Measurements from ENCODE around the gene HTT.

HTT gene

DNA sequence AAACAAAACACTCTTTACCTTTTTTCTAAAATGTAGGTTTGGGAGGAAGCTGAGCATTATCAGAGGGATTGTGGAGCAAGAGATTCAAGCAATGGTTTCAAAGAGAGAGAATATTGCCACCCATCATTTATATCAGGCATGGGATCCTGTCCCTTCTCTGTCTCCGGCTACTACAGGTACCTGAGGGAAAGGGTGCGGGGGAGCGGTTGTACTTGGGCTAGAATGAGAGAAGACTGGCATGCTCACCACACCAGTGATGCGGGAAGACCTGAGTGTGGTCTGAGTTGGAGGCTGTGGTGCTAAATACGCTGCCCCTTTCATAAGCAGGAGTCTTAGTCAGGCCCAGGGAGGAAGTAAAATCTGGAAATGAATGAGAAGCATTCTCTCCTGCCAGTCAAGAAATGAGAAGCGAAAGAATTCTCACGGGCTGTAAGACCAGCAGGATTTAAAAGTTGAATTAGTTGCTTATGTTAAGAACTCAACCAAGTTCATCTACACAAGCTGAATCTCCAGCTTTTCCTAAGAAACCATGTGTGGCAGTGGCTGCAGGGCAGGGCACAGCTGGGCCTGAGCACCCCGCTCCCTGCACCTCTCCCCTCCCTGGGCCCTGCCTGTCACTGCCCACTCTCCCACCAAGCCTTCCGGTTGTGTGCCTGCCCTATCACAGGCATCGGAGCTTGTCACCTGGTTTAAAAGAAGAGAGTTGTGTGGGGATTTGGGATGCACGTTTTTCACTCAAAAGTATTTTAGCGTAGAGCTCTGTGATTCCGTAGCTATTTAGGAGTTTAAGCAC lies 149.7 kb downstream of the HTT start:
- DNase-seq, result no peak

DNA sequence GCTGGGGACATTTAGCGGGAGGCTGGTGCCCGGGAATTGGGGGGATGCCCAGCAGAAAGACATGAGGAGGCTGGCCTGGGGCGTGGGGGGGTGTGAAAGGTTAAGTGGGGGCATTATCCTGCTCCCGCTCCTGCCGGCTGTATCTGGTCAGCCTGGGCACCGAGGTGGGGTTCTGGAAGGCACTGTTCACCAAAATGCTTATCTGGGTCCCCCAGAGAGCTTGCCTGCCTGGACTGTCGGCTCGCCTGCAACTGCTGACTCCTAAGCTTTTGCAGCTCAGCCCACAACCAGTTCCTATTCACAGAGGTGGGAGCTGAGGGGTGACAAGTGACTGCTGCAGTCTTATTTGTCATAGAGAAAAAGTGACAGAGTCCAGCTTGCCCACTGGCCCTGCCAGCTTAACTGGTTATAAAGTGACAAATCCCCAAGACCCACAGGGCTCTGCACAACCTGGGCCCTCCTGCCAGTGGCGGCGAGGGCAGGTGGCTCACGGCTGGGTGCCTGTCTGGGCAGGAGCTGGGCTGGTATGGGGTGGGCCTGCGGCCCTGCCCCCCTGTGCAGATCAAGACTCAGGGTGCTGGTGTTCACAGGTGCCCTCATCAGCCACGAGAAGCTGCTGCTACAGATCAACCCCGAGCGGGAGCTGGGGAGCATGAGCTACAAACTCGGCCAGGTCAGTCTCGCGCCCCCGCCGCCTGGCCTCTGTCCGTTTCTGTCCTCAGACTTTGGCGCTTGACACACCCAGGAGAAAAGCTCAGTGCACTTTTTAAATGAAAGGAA lies 150.8 kb downstream of the HTT start:
- no peak for DNase-seq

DNA sequence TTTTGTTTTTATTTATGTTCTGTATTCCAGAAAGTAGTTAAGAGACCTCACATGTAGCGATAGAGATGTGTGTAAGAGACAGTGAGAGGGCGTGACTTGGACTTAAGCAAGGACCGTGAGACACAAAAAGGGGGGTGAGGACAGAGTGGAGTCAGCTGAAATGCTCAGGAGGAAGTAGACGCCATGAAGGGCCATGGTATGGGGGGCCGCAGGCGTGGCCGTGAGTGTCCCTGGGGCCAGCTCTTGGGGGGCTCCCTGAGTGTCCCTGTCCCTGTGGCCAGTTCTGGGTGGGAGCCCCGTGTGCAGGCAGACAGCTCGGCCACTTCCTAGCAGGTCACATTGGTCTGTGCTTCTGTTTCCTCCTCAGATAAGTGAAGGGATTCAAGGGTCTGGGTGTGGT lies 151.5 kb downstream of the HTT start:
- DNase-seq, result no peak

DNA sequence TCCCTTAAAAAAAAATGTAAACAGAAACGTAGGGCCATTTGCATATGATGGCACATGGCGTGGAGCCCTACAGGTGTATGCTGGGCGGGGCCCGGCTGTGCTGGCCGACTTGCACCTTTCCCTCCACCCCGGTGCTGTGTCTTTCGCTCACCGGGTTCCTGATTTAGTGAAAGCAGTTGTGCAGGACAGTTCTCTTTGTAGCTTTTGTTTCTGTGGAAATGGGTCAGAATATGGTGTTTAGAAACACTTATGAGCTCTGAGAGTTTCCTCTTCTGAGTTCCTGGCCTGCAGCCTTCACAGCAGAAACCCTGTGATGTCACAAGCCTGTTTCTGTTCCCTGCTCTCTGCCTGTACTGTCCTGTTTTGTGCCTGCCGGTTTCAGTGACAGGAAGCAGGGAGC lies 152.0 kb downstream of the HTT start:
- no peak for DNase-seq

DNA sequence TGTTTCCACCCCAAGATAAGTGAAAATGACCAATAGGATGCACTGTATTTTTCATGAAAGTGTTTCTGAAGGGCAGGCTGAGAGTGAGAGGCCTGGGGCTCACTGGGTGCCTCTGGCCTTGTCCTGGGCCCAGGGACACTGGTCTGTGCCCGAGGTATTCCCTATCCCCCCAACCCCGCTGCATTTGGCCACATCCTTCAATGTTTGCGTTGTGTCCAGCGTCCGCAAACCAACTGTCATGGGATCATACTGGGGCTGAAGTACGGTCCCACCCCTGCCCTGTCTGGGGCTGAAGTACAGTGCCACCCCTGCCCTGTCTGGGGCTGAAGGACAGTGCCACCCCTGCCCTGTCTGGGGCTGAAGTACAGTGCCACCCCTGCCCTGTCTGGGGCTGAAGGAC lies 152.5 kb downstream of the HTT start:
- no peak for DNase-seq

DNA sequence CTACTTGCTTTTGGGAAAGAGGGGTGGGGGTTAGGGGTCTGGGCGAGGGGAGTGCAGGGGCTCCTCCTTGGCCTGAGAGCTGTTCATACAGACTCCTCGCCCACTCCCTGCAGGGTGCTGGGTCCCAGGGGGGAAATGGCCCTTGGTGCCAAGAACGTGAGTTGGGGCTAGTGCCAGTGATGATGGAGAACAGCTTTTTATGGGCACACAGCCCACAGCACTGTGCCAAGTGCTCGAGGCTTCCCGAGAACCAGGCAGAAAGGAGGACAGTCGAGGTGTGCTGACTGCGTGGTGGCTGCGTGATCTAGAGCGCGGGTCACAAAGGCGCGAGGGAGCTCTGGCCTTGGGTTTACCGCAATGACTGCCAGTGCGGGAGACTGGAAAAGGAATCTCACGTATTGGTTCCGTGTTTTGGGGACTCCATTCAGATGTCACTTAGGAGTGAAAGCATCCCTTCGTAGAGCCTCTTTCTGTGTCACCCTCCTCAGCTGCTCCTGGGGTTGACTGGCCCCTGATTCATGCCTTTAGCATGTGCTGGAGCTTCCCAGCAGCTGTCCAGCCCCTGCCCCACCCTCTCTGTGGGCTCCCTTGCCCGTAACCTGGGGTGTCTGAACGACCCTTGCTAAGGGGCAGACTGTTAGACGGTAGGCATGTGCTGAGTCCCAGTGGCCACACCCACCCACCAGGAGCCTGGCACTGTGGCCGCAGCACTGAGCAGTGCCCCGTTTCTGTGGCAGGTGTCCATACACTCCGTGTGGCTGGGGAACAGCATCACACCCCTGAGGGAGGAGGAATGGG lies 153.6 kb downstream of the HTT start:
- DNase-seq, result no peak

DNA sequence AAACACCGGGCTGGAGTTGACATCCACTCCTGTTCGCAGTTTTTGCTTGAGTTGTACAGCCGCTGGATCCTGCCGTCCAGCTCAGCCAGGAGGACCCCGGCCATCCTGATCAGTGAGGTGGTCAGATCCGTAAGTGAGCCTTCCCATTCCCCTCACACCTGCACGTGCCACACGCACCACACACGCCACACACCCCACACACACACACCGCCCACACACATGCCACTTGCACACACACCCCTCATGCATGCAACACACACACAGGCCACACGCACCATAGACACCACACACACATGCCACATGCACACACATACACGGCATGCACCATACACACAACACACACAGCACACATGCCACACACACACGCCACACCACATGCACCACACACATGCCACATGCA lies 154.4 kb downstream of the HTT start:
- DNase-seq, result no peak

DNA sequence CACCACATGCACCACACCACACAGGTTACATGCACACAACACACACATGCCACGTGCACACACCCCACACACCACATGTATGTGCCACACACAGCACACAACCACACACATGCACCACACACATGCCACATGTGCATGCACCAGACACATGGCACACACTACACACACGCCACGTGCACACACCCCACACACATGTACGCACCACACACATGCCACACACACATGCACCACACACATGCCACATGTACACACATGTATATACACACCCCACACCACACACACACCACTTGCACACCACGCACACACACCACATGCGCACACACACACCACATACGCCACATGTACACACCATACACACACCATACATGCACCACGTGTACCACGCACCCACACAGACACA lies 154.8 kb downstream of the HTT start:
- no peak for DNase-seq

DNA sequence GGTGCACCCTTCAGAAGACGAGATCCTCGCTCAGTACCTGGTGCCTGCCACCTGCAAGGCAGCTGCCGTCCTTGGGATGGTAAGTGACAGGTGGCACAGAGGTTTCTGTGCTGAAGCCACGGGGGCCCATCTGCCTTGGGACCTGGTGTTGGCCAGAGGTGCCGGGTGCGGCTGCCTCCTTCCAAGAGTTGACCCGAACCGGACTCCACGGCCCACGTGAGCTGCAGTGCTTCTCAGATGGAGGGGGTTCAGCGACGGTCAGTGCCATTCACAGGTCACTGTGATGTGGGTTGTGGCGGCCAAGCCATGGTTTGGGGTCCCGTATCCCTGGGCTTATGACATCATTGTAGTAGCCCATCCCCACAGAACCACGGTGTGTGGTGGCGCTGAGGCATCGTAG lies 155.5 kb downstream of the HTT start:
- DNase-seq, result no peak

DNA sequence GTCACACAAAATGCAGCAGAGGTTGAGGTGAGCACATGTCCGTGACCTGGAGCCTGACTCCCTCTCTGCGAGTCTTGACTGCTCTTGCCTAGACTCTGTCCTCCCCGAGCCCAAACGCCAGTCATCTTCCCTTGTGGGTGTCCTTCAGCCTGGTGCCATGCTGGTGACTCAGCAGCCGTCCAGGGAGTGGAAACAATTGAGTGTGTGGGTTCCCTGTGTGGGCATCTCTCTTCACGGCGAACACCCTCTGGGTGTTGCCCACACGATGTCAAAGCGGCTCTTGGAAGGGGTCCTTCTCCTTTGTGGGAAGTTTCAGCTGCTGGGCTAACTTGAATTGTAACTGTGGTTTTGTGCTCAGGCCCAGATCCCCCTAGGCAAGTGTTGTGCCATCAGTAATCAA lies 157.0 kb downstream of the HTT start:
- no peak for DNase-seq

DNA sequence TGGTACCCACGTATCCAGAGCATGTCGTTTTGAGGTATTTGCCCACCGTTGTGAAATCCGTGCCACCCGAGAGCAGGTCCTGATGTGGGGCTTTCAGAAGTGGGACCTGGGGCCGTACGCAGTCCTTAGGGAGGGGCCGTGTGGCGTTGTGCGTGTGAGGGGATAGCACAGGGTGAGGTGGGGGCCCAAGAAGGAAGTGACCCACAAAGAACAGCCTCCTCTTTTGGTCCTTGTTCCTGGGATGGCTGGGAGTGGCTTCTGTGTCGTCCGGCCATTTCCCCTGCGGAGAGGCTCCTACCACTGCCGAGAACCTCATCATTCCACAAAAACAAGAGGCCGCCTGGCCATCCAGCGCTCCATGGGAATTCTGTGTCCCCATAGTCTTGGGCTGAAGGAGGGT lies 157.5 kb downstream of the HTT start:
- DNase-seq, result no peak

DNA sequence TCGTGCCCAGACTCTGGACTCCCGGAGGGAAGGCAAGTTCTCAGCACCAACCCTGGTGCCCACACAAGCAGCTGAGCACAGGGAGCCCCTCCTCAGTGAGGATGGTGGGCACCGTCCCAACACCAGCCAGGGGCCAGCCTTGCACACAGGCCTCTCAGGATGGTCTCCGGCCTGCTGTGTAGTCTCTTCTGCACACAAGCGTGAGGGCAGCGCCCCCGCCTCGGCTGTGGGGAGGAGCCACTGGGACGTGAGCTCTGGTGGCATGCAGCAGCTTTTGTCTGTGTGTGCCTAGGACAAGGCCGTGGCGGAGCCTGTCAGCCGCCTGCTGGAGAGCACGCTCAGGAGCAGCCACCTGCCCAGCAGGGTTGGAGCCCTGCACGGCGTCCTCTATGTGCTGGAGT lies 158.4 kb downstream of the HTT start:
- DNase-seq, result no peak

DNA sequence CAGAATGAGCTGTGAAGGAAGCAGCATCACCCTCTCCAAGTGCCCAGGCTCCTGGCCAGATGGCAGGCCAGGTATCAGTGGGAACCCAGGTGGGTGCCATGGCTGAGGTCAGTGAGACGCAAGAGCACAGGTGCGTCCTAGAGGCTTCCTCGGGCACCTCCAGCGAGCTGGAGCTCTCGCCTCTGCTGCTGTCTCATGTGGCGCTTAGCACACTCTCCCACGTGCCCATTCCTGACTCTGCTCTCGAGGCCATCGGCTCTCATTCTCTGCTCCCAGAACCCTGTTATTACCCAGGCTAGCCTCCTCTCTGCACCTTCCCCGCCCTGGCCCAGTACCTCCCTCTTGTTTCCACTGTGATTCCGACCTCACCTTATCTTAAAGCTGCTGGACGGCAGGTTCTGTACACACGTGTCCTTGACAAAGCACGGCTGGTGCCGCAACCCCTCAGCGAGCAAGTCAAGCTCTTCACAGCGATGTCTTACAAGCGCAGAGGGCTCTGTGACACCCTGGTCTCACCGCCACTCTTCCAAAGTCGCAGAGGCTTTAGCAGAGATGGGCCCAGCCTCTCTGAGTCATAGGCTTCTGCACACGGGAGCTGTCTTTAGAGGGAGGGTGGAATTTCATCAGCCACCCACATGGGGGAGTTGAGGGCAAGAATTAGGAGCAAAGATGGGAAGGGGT lies 159.1 kb downstream of the HTT start:
- DNase-seq, result no peak

DNA sequence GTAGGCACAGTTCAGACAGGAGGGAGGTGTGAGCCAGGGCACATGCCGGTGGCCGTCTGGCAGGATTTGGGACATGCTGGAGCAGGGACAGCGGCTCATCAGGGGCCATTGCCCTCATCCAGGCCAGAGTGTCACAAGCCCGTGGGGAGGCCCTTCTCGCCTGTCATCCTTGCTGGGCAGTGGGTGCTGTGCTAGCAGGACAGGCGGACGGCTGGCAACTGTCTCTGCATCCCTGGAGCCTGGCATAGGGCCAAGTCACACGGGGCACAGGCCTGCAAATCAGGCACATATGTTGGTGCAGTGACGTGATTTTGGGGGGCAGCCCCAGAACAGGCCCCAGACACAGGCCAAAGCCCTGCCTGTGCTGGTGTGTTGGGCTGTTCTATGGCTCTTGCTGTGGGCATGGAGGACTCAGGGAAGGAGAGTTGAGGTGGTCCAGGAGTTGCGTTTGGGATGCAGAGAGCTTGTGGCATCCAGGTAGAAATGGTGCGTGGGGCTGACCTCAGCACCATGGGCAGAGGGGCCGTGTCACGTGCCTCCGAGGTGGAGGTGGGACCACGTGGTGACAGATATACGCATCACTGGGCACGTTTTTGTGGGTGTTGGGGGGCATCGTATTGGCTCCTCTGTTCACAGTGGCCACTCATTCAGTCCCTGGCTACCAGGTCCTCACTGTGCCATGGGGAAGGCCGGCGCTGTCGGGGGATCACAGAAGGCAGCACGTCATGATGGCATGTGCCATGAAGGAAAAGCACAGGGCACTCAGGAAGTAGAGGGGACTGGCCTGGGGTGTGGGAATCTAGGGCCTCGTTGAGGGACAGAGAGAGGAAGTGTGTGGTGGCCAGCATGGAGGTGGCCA lies 159.9 kb downstream of the HTT start:
- DNase-seq, result no peak

DNA sequence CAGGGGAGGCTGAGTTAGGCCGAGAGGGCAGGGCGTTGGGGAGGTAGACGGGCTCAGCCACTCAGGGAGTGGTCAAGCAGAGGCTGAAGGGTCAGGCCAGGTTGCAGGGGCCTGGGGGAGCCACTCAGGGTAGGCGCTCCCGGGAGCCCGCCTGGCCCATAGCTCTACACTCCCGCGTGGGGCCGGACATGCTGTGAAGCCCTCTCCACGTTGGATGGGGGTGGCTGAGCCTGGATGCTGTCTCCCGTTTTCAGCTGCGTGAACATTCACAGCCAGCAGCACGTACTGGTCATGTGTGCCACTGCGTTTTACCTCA lies 160.5 kb downstream of the HTT start:
- no peak for DNase-seq

DNA sequence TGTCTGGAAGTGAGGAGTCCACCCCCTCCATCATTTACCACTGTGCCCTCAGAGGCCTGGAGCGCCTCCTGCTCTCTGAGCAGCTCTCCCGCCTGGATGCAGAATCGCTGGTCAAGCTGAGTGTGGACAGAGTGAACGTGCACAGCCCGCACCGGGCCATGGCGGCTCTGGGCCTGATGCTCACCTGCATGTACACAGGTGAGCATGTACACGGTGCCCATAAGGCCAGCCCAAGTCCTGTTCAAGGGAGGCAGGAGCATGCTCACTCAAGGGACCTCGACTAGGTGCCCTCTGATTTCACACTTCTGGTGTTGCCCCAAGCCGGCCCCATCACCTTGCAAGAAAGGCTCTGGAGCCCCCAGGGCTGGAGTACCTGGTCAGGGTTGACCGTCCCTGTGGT lies 161.1 kb downstream of the HTT start:
- no peak for DNase-seq

DNA sequence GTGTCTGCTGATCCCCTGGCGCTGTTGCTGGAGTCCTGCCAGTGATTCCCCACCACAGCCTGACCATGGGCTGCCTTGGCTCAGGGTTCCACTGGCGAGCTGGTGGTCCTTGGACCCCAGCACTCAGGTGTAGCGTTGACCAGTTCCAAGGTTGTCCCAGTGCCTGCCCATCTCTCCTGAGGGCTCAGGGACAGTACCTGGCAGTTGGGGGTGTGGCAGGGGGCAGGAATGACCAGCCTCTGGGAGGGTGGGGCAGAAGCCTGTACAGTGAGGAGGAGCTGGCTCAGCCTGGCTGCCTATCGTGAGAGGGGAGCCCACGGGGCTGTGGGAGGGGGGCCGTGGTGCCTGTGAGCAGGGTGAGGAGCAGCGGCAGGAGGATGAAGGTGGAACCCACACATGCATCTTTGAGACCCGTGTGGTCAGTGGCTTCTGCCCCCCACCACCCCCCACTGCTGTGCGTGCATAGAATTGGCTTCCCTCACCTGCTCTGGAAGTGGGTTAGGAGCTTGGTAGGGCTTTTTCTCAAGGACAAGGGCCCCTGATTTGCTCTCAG lies 161.9 kb downstream of the HTT start:
- no peak for DNase-seq

DNA sequence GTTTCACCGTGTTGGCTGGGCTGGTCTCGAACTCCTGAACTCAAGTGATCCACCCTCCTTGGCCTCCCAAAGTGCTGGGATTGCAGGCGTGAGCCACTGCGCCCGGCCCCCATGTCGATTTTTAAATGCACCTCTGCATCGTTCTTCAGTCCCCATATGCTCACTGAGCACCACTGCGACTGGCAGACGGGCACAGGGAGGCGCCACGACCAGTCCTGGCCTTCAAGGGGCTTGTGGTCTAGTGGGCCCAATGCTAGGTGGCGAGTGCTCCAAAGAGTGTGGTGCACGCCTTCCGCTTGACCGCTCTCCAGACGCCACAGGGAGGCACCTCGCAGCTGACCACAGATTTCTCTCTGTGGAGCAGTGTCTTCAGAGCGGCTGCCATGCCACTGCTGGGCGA lies 162.8 kb downstream of the HTT start:
- no peak for DNase-seq

DNA sequence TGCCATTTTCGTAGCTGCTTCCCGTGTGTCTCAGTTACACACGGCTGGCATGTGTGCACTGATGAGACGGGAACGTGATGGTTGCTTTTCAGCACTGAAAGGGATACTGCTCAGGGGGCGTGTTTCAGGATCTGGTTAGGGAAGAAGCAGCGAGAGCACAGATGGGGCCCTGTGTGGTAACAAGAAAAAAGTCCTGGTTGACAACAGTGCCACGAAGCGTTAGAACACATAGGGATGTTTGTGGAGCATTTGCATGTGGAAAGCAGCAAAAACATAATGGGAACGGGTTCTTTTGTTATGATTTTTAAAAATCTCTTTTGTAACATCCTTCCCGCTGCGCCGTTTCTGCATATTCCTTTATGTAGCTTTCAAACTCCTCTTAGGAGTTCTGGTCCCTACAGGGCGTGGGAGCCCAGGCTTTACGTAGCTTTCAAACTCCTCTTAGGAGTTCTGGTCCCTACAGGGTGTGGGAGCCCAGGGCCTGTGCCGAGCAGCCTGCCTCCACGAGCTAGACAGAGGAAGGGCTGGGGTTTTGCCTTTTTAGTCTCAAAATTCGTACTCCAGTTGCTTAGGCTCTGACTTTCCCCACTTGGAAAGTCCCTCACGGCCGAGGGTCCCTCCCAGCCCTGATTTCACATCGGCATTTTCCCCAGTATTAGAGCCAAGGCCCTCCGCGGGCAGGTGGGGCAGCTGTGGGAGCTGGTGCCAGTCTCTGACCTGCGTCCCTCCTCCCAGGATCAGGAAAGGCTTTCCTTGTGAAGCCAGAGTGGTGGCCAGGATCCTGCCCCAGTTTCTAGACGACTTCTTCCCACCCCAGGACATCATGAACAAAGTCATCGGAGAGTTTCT lies 163.5 kb downstream of the HTT start:
- DNase-seq, result no peak

DNA sequence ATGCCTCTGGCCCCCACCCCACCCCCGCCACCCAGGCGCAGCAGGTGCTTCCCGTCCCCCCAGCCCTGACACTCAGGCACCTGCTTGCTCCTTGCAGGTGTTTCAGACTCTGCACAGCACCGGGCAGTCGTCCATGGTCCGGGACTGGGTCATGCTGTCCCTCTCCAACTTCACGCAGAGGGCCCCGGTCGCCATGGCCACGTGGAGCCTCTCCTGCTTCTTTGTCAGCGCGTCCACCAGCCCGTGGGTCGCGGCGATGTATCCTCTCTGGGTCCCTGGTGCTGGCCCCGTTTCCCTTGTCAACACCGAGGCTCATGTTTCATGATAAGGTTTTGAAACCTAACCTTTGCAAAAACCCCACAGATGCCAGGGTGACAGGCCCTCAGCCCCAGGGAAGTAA lies 164.2 kb downstream of the HTT start:
- no peak for DNase-seq

DNA sequence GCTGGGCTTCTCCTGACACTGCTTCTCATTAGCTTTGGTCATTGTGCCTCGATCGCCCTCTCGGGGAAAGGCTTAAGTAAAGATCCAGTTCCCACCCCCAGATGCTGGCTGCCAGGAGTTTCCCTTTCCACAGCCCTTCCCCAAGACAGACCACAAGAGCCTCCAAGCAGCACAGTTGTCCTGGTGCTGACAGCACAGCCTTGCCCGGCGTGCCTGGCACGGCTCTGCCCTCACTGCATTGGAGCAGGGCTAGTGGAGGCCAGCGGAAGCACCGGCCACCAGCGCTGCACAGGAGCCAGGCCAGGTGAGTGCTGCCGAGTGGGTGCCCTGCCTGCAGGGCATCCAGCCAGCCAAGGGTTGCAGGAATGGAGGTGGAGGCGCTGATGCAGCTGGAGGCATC lies 164.8 kb downstream of the HTT start:
- no peak for DNase-seq
